A549 (cell line): ENCODE results near the gene AMDHD1. TPM values are rescaled to one million over a fixed set of nuclear protein-coding genes. Genes with fewer than 3 reads are reported as not detected.

Experiments used
- ATAC-seq, 2 experiments: fragments of 200-7000 bp in 1 of 2; fragments of >200 bp in 1 of 2; cut with Nextera tagmentation in 1 of 2; cut with Tn5 transposase in 1 of 2; 3 replicates each; pipeline versions ENCODE4 v1.8.0 to v1.9.1; 2018 to 2020; ENCODE audit warnings: mild to moderate bottlenecking in 1 of 2, moderate library complexity in 1 of 2
- CTCF ChIA-PET: fragments of 300-600 bp; sonication (Branson Sonifier 250); formaldehyde crosslinking; extraction: SDS; loops from one replicate; lab custom pipeline; 2021; ENCODE audit warnings: antibody characterized with exemption, inconsistent platforms; lab: Yijun Ruan, JAX
- POLR2A ChIA-PET: fragments of 350-600 bp; formaldehyde crosslinking; extraction: SDS; loops from one replicate; lab custom pipeline; 2021; ENCODE audit warnings: antibody characterized with exemption, inconsistent platforms; lab: Yijun Ruan, JAX
- DNase-seq, 2 experiments: peaks; one replicate each; pipeline versions ENCODE4 v3.0.0 to v3.0.0-alpha.2; 2011 to 2016; ENCODE audit warnings: low read depth in 1 of 2, low spot score in 1 of 2
- FAIRE-seq: peaks from 2 replicates; lab custom pipeline; 2011; peaks lifted over from hg19 to GRCh38; lab: Jason Lieb, UNC
- H3K27ac ChIP-seq, 2 experiments: fragments of >200 bp; sonication (Bioruptor Twin); formaldehyde crosslinking; 3 replicates each; pipeline ENCODE4 v1.5.1; 2016 to 2017
- H3K4me1 ChIP-seq: fragments of >200 bp; sonication (Bioruptor Twin); formaldehyde crosslinking; 3 replicates; pipeline ENCODE4 v1.6.1; 2016
- H3K4me2 ChIP-seq: fragments of >200 bp; sonication (Bioruptor Twin); formaldehyde crosslinking; 3 replicates; pipeline ENCODE4 v1.6.1; 2016
- H3K4me3 ChIP-seq: fragments of >200 bp; sonication (Bioruptor Twin); formaldehyde crosslinking; 3 replicates; pipeline ENCODE4 v1.5.1; 2016
- H3K9me3 ChIP-seq: fragments of >200 bp; sonication (Bioruptor Twin); formaldehyde crosslinking; 3 replicates; pipeline ENCODE4 v1.6.1; 2016
- CBX8 ChIP-seq: fragments of 200-600 bp; sonication (generic); IDR thresholded peaks from 2 replicates; pipeline ENCODE4 v1.6.1; 2016
- CEBPB ChIP-seq, 2 experiments: fragments of >200 bp in 1 of 2; sonication (Bioruptor Twin) in 1 of 2; formaldehyde crosslinking in 1 of 2; IDR thresholded peaks; 2 replicates each; pipeline ENCODE4 v1.6.1; 2012 to 2016
- CHD4 ChIP-seq: fragments of 200-600 bp; sonication (generic); IDR thresholded peaks from 2 replicates; pipeline ENCODE4 v1.6.1; 2016; ENCODE audit warnings: antibody characterized with exemption, mild to moderate bottlenecking, borderline replicate concordance
- EHMT2 ChIP-seq: fragments of 200-600 bp; sonication (generic); IDR thresholded peaks from 2 replicates; pipeline ENCODE4 v1.6.1; 2016; ENCODE audit warnings: antibody characterized with exemption, low read depth, mild to moderate bottlenecking, moderate library complexity
- ESRRA ChIP-seq: fragments of 150-350 bp; IDR thresholded peaks from 2 replicates; pipeline ENCODE4 v1.6.1; 2014; ENCODE audit warnings: mild to moderate bottlenecking, low read length, borderline replicate concordance
- HEYL ChIP-seq: fragments of 250-450 bp; sonication (Bioruptor Pico); IDR thresholded peaks from 2 replicates; pipeline ENCODE4 v1.8.0; 2021; ENCODE audit warnings: mild to moderate bottlenecking, moderate library complexity
- HMGXB4 ChIP-seq: fragments of 250-450 bp; sonication (Bioruptor Pico); IDR thresholded peaks from 2 replicates; pipeline ENCODE4 v1.5.0; 2021; ENCODE audit warnings: mild to moderate bottlenecking, moderate library complexity, borderline replicate concordance
- HOXB13 ChIP-seq: fragments of 250-450 bp; sonication (Bioruptor Pico); IDR thresholded peaks from 2 replicates; pipeline ENCODE4 v1.5.0; 2020; ENCODE audit warnings: low read depth, mild to moderate bottlenecking, moderate library complexity
- MYC ChIP-seq: IDR thresholded peaks from 2 replicates; pipeline ENCODE4 v1.6.1; 2012; ENCODE audit warnings: mild to moderate bottlenecking, inconsistent platforms, low read length, improper control_type of control experiment, borderline replicate concordance
- NFE2L2 ChIP-seq: fragments of 150-350 bp; conservative IDR thresholded peaks from 2 replicates; pipeline ENCODE4 v1.6.1; 2014; ENCODE audit warnings: low read length
- NPAS2 ChIP-seq: fragments of 250-450 bp; sonication (Bioruptor Pico); IDR thresholded peaks from 2 replicates; pipeline ENCODE4 v1.8.0; 2022; ENCODE audit warnings: mild to moderate bottlenecking, moderate library complexity, borderline replicate concordance
- NR3C1 ChIP-seq: fragments of >200 bp; sonication (Bioruptor Twin); formaldehyde crosslinking; IDR thresholded peaks from 3 replicates; pipeline ENCODE4 v1.6.1; 2017
- PBX3 ChIP-seq: IDR thresholded peaks from 2 replicates; pipeline ENCODE4 v1.6.1; 2012
- POLR2A ChIP-seq: IDR thresholded peaks from 2 replicates; pipeline ENCODE4 v1.6.1; 2012; ENCODE audit warnings: mild to moderate bottlenecking, low read length
- POLR2AphosphoS2 ChIP-seq: conservative IDR thresholded peaks from 2 replicates; pipeline ENCODE4 v1.6.1; 2012; ENCODE audit warnings: low read length, improper control_type of control experiment, inconsistent platforms
- RAD21 ChIP-seq, 2 experiments: fragments of >200 bp in 1 of 2; sonication (Bioruptor Twin) in 1 of 2; formaldehyde crosslinking in 1 of 2; IDR thresholded peaks in 1 of 2; conservative IDR thresholded peaks in 1 of 2; 2 replicates in 1 of 2; 3 replicates in 1 of 2; pipeline ENCODE4 v1.6.1; 2012 to 2018; ENCODE audit warnings: inconsistent platforms in 1 of 2
- RARB ChIP-seq: fragments of 250-450 bp; sonication (Bioruptor Pico); IDR thresholded peaks from 2 replicates; pipeline ENCODE4 v1.8.0; 2021; ENCODE audit warnings: mild to moderate bottlenecking, moderate library complexity
- RCOR1 ChIP-seq: fragments of 150-350 bp; IDR thresholded peaks from 2 replicates; pipeline ENCODE4 v1.6.1; 2014; ENCODE audit warnings: antibody characterized with exemption, low read length, low read depth
- RFX5 ChIP-seq: fragments of 450-650 bp; IDR thresholded peaks from 2 replicates; pipeline ENCODE4 v1.7.1; 2014; ENCODE audit warnings: antibody characterized with exemption, mild to moderate bottlenecking, moderate library complexity
- RNF2 ChIP-seq: fragments of 200-600 bp; sonication (generic); IDR thresholded peaks from 2 replicates; pipeline ENCODE4 v1.6.1; 2016; ENCODE audit warnings: low read depth, mild to moderate bottlenecking, antibody characterized with exemption, moderate library complexity, borderline replicate concordance
- SMC3 ChIP-seq: fragments of >200 bp; sonication (Bioruptor Twin); formaldehyde crosslinking; IDR thresholded peaks from 3 replicates; pipeline ENCODE4 v1.6.1; 2018; ENCODE audit warnings: inconsistent platforms
- TFCP2L1 ChIP-seq: fragments of 250-450 bp; sonication (Bioruptor Pico); IDR thresholded peaks from 2 replicates; pipeline ENCODE4 v1.5.0; 2021; ENCODE audit warnings: mild to moderate bottlenecking
- USF2 ChIP-seq: fragments of 450-650 bp; IDR thresholded peaks from 2 replicates; pipeline ENCODE4 v1.6.1; 2014; ENCODE audit warnings: antibody characterized with exemption
- ZSCAN20 ChIP-seq: fragments of 250-450 bp; sonication (Bioruptor Pico); IDR thresholded peaks from 2 replicates; pipeline ENCODE4 v1.8.0; 2022; ENCODE audit warnings: mild to moderate bottlenecking, moderate library complexity
- WGBS: methylation state at CpG from one replicate; pipeline ENCODE4 v1.1.6; 2017; ENCODE audit errors: missing lambda C conversion rate; 5-methylcytosine and 5-hydroxymethylcytosine counted together
- polyA plus RNA-seq, 4 experiments: library from polyadenylated mRNA; depleted of rRNA in 3 of 4; stranded (reverse); fragments of >200 nt; fragmentation: RNase III in 1 of 4; extraction: RNeasy Plus Mini Kit Qiagen cat#74134 plus additional on column Dnase treatment in 1 of 4; gene quantifications; 2 replicates in 3 of 4; 3 replicates in 1 of 4; pipeline ENCODE4 v1.2.3, GENCODE V29; 2011 to 2017
- TF ChIP-seq, protein P1 (sequence below): fragments of >200 bp; sonication (Bioruptor Twin); formaldehyde crosslinking; IDR thresholded peaks from 3 replicates; pipeline ENCODE4 v1.5.1; 2016
- TF ChIP-seq, protein P2 (sequence below): fragments of >200 bp; sonication (Bioruptor Twin); formaldehyde crosslinking; IDR thresholded peaks from 2 replicates; pipeline ENCODE4 v1.6.1; 2016
- TF ChIP-seq, protein P3 (sequence below): IDR thresholded peaks from 2 replicates; pipeline ENCODE4 v1.6.1; 2012
- TF ChIP-seq, protein P4 (sequence below): IDR thresholded peaks from 2 replicates; pipeline ENCODE4 v1.6.1; 2012; ENCODE audit warnings: low read depth, borderline replicate concordance

AMDHD1 gene
- polyA plus RNA-seq, 2 of the 4 experiments (the other 2 are of a cell fraction): 4.1 to 7.7 TPM

- Histone ChIP-seq H3K27ac (no peak overlapping the region), H3K4me1 (no peaks in the 10 kb centered on the region), H3K9me3 (no peaks in the 10 kb centered on the region; the same call in 2 of the 3 replicates), H3K4me2 (no peak overlapping the region), H3K4me3 (no peak overlapping the region)
- WGBS: 53% methylated on average over 6 of the region's 6 CpGs
- FAIRE-seq (no peak), DNase-seq (no peak), ATAC-seq (no peak)
- ChIA-PET POLR2A (interaction anchor here (1.9 kb wide), 1 partner anchor 23 kb away, joined by 7 read pairs; the partner anchor contains the start of gene CCDC38), CTCF (interaction anchor here (0.6 to 5.2 kb wide), 22 partner anchors 9 to 582 kb away, joined by 3 to 46 read pairs (median 5); partner anchors contain the start of genes AMDHD1, CCDC38 and HAL)
- no peak for TF ChIP-seq EHMT2
- TF ChIP-seq USF2: no peak
- TF ChIP-seq, protein P1, sequence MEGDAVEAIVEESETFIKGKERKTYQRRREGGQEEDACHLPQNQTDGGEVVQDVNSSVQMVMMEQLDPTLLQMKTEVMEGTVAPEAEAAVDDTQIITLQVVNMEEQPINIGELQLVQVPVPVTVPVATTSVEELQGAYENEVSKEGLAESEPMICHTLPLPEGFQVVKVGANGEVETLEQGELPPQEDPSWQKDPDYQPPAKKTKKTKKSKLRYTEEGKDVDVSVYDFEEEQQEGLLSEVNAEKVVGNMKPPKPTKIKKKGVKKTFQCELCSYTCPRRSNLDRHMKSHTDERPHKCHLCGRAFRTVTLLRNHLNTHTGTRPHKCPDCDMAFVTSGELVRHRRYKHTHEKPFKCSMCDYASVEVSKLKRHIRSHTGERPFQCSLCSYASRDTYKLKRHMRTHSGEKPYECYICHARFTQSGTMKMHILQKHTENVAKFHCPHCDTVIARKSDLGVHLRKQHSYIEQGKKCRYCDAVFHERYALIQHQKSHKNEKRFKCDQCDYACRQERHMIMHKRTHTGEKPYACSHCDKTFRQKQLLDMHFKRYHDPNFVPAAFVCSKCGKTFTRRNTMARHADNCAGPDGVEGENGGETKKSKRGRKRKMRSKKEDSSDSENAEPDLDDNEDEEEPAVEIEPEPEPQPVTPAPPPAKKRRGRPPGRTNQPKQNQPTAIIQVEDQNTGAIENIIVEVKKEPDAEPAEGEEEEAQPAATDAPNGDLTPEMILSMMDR: no peak
- no peak for TF ChIP-seq HOXB13 (CRISPR knock-in tag)
- TF ChIP-seq POLR2AphosphoS2: no peak
- TF ChIP-seq CEBPB (IDR thresholded peaks at IDR 0.05): no peak
- no peak for TF ChIP-seq CBX8
- no peak for TF ChIP-seq RARB (CRISPR knock-in tag)
- TF ChIP-seq MYC: no peak
- TF ChIP-seq ZSCAN20: no peak
- TF ChIP-seq TFCP2L1 (CRISPR knock-in tag): no peak
- TF ChIP-seq RFX5: no peak
- TF ChIP-seq, protein P2, sequence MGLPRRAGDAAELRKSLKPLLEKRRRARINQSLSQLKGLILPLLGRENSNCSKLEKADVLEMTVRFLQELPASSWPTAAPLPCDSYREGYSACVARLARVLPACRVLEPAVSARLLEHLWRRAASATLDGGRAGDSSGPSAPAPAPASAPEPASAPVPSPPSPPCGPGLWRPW: no peak
- TF ChIP-seq RCOR1: no peak
- no peak for TF ChIP-seq POLR2A
- TF ChIP-seq RNF2: no peak
- TF ChIP-seq, all 56 proteins: peak for 0
Observed at GRCh38 chr12:95919110-95919509, 24.0 kb upstream of the AMDHD1 start.

DNA sequence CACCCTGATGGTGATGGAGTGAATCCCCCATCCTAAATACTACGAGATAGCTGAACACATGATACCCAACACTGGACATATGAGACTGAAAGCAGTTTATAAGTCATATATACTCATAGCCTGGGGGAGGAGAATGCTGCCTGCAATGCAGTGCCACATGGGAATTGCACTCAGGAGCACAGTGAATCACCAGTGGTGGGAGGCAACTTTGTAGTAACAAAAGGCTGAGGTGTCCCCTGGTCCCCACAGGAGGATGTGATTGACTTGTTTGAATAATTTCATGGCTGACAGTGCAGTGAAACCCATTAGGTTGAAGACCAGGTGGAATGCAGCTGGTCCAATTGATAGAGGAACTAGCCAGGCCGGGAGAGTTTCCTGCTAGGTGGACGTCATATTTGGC lies 20.9 kb upstream of the AMDHD1 start:
- ATAC-seq (no peak), DNase-seq (no peak)
- Histone ChIP-seq H3K9me3 (no peaks in the 10 kb centered on the region; the same call in 2 of the 3 replicates), H3K4me2 (no peak overlapping the region), H3K4me3 (no peak overlapping the region)
- 10% methylated on average over 3 of the region's 3 CpGs for WGBS
- TF ChIP-seq POLR2AphosphoS2 (no peak), TFCP2L1 (CRISPR knock-in tag) (no peak), ZSCAN20 (no peak), SMC3 (no peak), NPAS2 (CRISPR knock-in tag) (no peak), CHD4 (no peak)
- TF ChIP-seq, protein P3, sequence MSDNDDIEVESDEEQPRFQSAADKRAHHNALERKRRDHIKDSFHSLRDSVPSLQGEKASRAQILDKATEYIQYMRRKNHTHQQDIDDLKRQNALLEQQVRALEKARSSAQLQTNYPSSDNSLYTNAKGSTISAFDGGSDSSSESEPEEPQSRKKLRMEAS: no peak
- TF ChIP-seq, protein P4, sequence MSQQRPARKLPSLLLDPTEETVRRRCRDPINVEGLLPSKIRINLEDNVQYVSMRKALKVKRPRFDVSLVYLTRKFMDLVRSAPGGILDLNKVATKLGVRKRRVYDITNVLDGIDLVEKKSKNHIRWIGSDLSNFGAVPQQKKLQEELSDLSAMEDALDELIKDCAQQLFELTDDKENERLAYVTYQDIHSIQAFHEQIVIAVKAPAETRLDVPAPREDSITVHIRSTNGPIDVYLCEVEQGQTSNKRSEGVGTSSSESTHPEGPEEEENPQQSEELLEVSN: no peak
- TF ChIP-seq, all 56 proteins: peak for 0
- Histone ChIP-seq H3K4me1 (no peaks in the 10 kb centered on the region), H3K27ac (no peak overlapping the region)
- CTCF ChIA-PET: interaction anchor here (1.2 to 1.6 kb wide), 2 partner anchors 17 to 76 kb away, joined by 4 read pairs; no protein-coding TSS in a partner anchor
- no peak for FAIRE-seq
- POLR2A ChIA-PET: no interaction called here

GRCh38 chr12:95940514-95940913 lies 2.6 kb upstream of the AMDHD1 start:
- Histone ChIP-seq H3K4me2 (peak overlapping the region; percentile 32; the same call in 1 of the 3 replicates), H3K9me3 (no peaks in the 10 kb centered on the region), H3K4me1 (peaks cover 25% of the 10 kb centered on the region), H3K4me3 (no peak overlapping the region), H3K27ac (no peak overlapping the region)
- FAIRE-seq: no peak
- ChIA-PET POLR2A (no interaction called here), CTCF (interaction anchor here (0.7 to 6.7 kb wide), 3 partner anchors 22 to 446 kb away, joined by 3 to 46 read pairs (median 4); no protein-coding TSS in a partner anchor)
- ATAC-seq: no peak
- WGBS: 49% methylated on average over 6 of the region's 6 CpGs
- no peak for DNase-seq
- no peak for TF ChIP-seq RNF2
- no peak for TF ChIP-seq NPAS2 (CRISPR knock-in tag)
- TF ChIP-seq NFE2L2: no peak
- no peak for TF ChIP-seq HEYL (CRISPR knock-in tag)
- no peak for TF ChIP-seq RAD21 (conservative IDR thresholded peaks at IDR 0.05 in 1 of 2, IDR thresholded peaks at IDR 0.05 in 1 of 2)
- no peak for TF ChIP-seq SMC3
- no peak for TF ChIP-seq PBX3
- TF ChIP-seq ESRRA: no peak
- no peak for TF ChIP-seq NR3C1
- TF ChIP-seq HMGXB4 (CRISPR knock-in tag): no peak
